Sigmoid colon (tissue), 4 donors: Measurements from ENCODE around the gene HEPN1.

Experiments used
- EP300 ChIP-seq, 4 donors: sonication (generic); formaldehyde crosslinking; IDR thresholded peaks; one replicate each; pipeline ENCODE4 v1.6.1; 2017; ENCODE audit warnings: antibody characterized with exemption in 4 of 4
- POLR2A ChIP-seq, 2 donors: fragments of 450-650 bp; IDR thresholded peaks; one replicate each; pipeline ENCODE4 v1.6.1; 2016; ENCODE audit warnings: antibody characterized with exemption in 2 of 2, mild to moderate bottlenecking in 2 of 2, moderate library complexity in 2 of 2
- TF ChIP-seq, protein P1 (sequence below), 4 experiments: fragments of 450-650 bp in 3 of 4; fragments of 200-600 bp in 1 of 4; IDR thresholded peaks; one replicate each; pipeline ENCODE4 v1.5.1; 2016 to 2019; ENCODE audit warnings: antibody characterized with exemption in 4 of 4, mild to moderate bottlenecking in 3 of 4, moderate library complexity in 2 of 4

DNA sequence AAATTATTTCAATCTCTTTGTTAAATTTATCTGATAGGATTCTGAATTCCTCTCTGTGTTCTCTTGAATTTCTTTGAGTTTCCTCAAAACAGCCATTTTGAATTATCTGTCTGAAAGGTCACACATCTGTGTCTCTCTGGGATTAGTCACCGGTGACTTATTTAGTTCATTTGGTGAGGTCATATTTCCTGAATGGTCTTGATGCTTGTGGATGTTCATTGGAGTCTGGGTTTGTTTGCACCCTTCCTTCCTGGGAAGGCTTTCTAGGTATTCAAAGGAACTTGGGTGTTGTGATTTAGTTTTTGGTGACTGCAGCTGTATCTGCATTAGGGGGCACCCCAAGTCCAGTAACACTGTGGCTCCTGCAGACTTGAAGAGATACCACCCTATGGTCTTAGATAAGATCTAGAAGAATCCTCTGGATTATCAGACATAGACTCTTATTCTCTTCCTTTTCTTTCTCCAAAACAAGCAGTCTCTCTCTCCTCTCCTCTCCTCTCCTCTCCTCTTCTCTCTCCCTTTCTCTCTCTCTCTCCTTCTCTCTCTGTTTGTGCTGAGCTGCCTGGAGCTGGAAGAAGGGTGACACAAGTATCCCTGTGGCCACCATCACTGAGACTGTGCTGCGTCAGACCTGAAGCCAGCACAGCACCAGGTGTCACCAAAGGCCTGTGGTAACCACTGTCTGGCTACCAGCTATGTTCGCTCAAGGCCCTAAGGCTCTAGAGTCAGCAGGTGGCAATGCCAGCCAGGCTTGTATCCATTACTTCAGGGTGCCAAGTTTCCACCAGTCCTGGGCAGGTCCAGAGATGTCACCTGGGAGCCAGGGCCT lies 3.3 kb upstream of the HEPN1 start:
- TF ChIP-seq EP300 (IDR thresholded peaks at IDR 0.05) (no peak), POLR2A (IDR thresholded peaks at IDR 0.05) (no peak)
- TF ChIP-seq, protein P1, sequence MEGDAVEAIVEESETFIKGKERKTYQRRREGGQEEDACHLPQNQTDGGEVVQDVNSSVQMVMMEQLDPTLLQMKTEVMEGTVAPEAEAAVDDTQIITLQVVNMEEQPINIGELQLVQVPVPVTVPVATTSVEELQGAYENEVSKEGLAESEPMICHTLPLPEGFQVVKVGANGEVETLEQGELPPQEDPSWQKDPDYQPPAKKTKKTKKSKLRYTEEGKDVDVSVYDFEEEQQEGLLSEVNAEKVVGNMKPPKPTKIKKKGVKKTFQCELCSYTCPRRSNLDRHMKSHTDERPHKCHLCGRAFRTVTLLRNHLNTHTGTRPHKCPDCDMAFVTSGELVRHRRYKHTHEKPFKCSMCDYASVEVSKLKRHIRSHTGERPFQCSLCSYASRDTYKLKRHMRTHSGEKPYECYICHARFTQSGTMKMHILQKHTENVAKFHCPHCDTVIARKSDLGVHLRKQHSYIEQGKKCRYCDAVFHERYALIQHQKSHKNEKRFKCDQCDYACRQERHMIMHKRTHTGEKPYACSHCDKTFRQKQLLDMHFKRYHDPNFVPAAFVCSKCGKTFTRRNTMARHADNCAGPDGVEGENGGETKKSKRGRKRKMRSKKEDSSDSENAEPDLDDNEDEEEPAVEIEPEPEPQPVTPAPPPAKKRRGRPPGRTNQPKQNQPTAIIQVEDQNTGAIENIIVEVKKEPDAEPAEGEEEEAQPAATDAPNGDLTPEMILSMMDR (IDR thresholded peaks at IDR 0.05), result no peak
